Ishikawa (cell line): ENCODE data around the gene MXRA8.

Experiments
- CEBPB ChIP-seq: IDR thresholded peaks from 2 replicates; pipeline ENCODE4 v1.6.1; 2012
- CREB1 ChIP-seq: IDR thresholded peaks from 2 replicates; pipeline ENCODE4 v1.6.1; 2012; ENCODE audit warnings: low read depth
- EGR1 ChIP-seq: IDR thresholded peaks from 2 replicates; pipeline ENCODE4 v1.6.1; 2012
- EP300 ChIP-seq: IDR thresholded peaks from 2 replicates; pipeline ENCODE4 v1.6.1; 2012; ENCODE audit warnings: borderline replicate concordance
- FOXM1 ChIP-seq: IDR thresholded peaks from 2 replicates; pipeline ENCODE4 v1.6.1; 2012; ENCODE audit warnings: low read depth, borderline replicate concordance
- NFIC ChIP-seq: IDR thresholded peaks from 2 replicates; pipeline ENCODE4 v1.6.1; 2012
- RAD21 ChIP-seq: IDR thresholded peaks from 2 replicates; pipeline ENCODE4 v1.6.1; 2012; ENCODE audit warnings: low read depth
- TAF1 ChIP-seq: IDR thresholded peaks from 2 replicates; pipeline ENCODE4 v1.6.1; 2012; ENCODE audit warnings: low read depth, mild to moderate bottlenecking
- TCF12 ChIP-seq: IDR thresholded peaks from 2 replicates; pipeline ENCODE4 v1.6.1; 2012; ENCODE audit warnings: low read depth
- TEAD4 ChIP-seq: IDR thresholded peaks from 2 replicates; pipeline ENCODE4 v1.6.1; 2012
- YY1 ChIP-seq: IDR thresholded peaks from 2 replicates; pipeline ENCODE4 v1.6.1; 2012; ENCODE audit warnings: low read depth
- ZBTB7A ChIP-seq: IDR thresholded peaks from 2 replicates; pipeline ENCODE4 v1.6.1; 2012; ENCODE audit warnings: low read depth
- TF ChIP-seq, protein P1 (sequence below): IDR thresholded peaks from 2 replicates; pipeline ENCODE4 v1.6.1; 2012; ENCODE audit warnings: low read depth, mild to moderate bottlenecking
- TF ChIP-seq, protein P2 (sequence below): IDR thresholded peaks from 2 replicates; pipeline ENCODE4 v1.6.1; 2012
- TF ChIP-seq, protein P3 (sequence below): IDR thresholded peaks from 2 replicates; pipeline ENCODE4 v1.6.1; 2012

MXRA8 gene

DNA sequence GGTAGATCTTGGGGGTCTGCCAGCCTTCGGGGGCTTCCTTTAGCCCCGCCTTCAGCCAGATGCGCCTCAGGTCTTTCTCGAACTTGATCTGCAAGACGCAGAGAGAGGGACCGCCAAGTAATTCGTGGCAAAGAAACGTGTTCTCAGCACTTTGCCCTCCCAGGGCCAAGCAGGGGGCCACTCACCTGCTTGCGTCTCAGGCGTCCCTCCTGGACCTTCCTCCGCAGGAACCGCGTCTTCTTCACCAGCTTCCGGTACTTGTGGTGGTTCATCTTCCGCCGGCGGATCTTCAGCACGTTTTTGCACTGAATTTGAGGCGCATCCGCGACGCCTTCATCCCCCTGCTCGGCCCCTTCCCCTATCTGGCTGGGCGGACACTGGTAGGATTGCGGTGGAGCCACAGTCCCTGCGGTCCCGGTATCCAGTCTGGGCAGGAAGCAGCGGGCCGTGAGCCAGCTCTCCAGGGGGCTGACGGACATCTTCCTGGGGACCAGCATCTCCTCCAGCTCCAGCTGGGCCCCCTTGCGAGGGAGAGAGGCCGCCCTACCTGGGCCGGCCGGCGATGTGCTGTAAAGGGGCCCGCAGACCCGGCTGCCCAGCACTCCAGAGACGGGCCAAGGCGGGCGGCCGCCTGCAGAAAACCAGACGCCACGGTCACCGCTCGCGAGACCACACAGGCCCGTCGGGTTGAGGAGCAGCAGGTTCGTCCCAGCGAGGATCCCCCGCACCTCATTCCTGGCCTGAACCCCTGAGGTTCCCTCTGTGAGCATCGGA, 15.6 kb upstream of the MXRA8 start:
- no peak for TF ChIP-seq FOXM1
- no peak for TF ChIP-seq CEBPB
- TF ChIP-seq CREB1 = no peak
- TF ChIP-seq, protein P1, sequence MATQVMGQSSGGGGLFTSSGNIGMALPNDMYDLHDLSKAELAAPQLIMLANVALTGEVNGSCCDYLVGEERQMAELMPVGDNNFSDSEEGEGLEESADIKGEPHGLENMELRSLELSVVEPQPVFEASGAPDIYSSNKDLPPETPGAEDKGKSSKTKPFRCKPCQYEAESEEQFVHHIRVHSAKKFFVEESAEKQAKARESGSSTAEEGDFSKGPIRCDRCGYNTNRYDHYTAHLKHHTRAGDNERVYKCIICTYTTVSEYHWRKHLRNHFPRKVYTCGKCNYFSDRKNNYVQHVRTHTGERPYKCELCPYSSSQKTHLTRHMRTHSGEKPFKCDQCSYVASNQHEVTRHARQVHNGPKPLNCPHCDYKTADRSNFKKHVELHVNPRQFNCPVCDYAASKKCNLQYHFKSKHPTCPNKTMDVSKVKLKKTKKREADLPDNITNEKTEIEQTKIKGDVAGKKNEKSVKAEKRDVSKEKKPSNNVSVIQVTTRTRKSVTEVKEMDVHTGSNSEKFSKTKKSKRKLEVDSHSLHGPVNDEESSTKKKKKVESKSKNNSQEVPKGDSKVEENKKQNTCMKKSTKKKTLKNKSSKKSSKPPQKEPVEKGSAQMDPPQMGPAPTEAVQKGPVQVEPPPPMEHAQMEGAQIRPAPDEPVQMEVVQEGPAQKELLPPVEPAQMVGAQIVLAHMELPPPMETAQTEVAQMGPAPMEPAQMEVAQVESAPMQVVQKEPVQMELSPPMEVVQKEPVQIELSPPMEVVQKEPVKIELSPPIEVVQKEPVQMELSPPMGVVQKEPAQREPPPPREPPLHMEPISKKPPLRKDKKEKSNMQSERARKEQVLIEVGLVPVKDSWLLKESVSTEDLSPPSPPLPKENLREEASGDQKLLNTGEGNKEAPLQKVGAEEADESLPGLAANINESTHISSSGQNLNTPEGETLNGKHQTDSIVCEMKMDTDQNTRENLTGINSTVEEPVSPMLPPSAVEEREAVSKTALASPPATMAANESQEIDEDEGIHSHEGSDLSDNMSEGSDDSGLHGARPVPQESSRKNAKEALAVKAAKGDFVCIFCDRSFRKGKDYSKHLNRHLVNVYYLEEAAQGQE = no peak
- no peak for TF ChIP-seq EGR1
- TF ChIP-seq RAD21 = no peak
- no peak for TF ChIP-seq TCF12
- no peak for TF ChIP-seq TAF1
- no peak for TF ChIP-seq TEAD4
- TF ChIP-seq YY1 = no peak
- TF ChIP-seq ZBTB7A = no peak
- TF ChIP-seq EP300 = no peak

DNA sequence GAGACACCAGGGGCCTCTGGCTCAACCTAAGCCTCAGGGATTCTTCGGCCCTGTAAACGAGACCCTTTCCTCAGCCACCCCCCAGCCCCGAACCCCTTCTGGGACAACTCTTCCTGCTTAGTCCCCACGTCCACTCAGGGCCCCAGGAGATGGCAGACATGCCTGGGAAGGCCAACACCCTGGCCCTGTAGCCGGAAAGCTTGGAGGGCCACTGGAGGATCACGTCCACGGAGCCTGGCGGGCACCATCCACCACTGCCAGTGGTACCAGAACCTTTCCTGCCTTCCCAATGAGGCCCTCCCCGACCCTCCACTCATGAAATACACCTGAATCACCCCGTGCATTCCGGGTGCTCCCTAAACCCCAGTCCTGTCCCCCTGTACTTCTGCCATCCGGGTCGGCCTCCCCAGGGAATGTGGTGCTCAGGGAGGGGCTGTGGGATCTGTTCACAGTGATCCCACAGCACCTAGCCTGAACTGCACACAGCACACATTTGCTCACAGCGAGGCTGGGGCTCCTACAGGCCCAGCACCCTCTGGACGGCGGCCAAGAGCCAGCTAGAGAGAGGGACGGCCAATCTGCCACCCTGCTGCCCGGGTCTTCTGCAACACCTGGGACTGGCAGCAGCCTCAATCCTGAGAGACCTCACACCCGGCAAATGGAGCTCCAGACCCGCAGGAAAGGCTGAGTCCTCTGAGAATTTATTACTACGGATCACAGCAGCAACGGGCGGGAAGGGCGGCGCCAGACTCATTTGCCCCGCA, 14.9 kb upstream of the MXRA8 start:
- no peak for TF ChIP-seq RAD21
- TF ChIP-seq, protein P2, sequence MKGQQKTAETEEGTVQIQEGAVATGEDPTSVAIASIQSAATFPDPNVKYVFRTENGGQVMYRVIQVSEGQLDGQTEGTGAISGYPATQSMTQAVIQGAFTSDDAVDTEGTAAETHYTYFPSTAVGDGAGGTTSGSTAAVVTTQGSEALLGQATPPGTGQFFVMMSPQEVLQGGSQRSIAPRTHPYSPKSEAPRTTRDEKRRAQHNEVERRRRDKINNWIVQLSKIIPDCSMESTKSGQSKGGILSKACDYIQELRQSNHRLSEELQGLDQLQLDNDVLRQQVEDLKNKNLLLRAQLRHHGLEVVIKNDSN = no peak
- TF ChIP-seq TEAD4 = no peak
- no peak for TF ChIP-seq CREB1
- TF ChIP-seq, protein P1 = no peak
- TF ChIP-seq NFIC = no peak
- no peak for TF ChIP-seq CEBPB
- no peak for TF ChIP-seq TAF1
- TF ChIP-seq FOXM1 = no peak
- no peak for TF ChIP-seq EP300

DNA sequence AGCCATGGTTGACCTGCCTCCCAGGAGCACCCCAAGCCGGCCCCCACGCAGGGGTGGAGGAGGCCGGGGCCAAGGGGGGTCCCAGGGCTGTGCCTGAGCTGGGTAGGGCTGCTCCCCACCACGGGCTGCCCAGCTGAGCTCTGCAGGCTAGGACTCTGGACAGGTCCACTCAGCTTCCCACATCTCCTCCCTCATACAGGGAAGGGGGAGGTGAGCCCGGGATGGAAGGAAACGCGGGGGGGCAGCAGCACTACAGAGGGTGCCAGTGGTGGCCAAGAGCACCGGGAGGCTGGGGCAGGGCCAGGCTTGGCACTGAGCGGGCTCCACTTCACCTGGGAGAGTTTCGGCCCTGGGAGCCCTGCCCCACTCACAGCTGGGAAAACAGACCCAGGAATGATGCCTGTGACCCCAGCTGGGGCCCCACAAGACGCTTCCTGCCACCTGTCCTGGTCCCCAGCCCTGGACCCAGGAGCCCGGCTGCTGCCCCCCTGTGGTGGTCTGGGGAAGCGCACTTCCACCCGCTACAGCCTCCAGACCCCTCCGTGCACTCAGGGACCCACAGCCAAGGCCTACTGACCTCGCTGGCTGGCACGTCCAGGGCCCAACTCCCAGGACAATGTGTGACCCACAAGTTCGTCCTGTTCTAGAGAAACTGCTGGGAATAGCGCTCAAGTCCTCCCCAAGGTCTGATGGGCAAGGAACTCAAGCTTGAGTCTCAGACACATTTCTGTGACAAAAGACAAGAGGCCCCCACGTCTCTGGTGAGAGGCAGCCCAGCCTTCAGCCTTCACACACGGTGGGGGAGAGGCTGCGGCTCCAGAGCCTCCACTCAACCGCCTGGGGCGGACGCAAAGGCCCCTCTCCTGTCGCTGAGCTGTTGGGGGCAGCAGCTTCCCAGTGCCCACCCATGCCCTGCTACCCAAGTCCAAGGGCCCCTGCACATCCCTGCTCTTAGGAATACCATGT, 13.7 kb upstream of the MXRA8 start:
- peak; percentile 48; the same call in 1 of the 2 replicates for TF ChIP-seq RAD21
- TF ChIP-seq, protein P1 = no peak
- TF ChIP-seq TCF12 = no peak

DNA sequence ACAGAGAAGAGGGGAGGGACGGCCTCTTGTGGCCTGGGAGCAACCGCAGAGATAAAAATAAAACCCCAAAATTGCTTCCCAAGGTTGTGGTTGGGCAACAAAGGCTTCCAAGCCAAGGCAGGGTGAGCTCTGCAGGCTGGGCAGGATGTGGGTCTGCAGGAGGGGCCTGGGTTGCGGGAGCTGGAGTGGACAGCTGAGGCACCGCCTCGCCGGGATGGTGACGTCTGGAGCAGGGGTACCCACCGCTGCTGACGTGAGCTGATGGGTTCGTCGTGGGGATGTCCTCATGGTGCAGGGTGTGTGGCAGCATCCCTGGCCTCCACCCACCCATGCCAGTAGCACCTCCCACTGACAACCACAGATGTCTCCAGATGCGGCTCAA, 13.0 kb upstream of the MXRA8 start:
- TF ChIP-seq RAD21 (no peak), TAF1 (no peak), TCF12 (no peak), FOXM1 (no peak)

DNA sequence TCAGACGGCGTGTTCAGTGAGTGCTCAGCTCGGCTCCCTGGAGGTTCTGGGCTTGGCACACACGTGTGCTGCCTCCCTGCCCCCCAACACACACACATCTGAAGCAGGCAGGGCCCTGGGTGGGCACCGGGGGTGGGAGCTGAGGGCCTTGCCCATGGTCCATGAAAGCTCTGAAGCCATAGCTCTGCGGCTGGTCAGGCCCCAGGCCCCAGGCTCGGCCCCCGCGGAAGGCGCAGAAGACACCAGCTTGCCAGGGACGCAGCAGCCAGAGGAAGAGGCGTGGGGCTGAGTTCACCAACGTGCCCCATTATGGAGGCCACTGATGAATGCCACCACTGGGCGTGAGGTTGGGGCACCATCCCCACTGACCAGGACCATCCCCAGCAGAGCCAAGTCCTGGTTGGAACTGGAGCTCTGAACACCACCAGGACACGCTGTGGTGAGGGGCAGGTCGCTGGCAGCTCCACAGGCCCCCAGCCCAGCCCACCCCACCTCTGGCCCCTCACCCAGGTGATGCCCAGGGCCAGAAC, 12.5 kb upstream of the MXRA8 start:
- no peak for TF ChIP-seq YY1
- TF ChIP-seq TAF1 = no peak
- no peak for TF ChIP-seq EGR1
- TF ChIP-seq EP300 = no peak
- TF ChIP-seq, protein P3, sequence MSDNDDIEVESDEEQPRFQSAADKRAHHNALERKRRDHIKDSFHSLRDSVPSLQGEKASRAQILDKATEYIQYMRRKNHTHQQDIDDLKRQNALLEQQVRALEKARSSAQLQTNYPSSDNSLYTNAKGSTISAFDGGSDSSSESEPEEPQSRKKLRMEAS = no peak
- no peak for TF ChIP-seq TEAD4
- no peak for TF ChIP-seq RAD21
- TF ChIP-seq CREB1 = no peak
- no peak for TF ChIP-seq TCF12
- TF ChIP-seq FOXM1 = no peak
- no peak for TF ChIP-seq NFIC
- no peak for TF ChIP-seq ZBTB7A
- TF ChIP-seq CEBPB = no peak
- TF ChIP-seq, protein P2 = no peak
